Fibroblast of lung (primary cell): ENCODE data around the gene EXOSC6. TPM values are rescaled to one million over a fixed set of nuclear protein-coding genes. Genes with fewer than 3 reads are reported as not detected.
"Not testable (repeated sequence)": the region's sequence is repeated elsewhere in the genome, so short reads cannot be mapped to it uniquely, and the experiment has no call there.

Experiments used
- DNase-seq, 2 donors: peaks; one replicate each; pipeline versions ENCODE4 v3.0.0 to v3.0.0-alpha.2; 2010; ENCODE audit warnings: low read depth in 2 of 2
- H2AFZ ChIP-seq: 2 replicates; pipeline ENCODE4 v1.5.1; 2012; ENCODE audit warnings: low read length, control low read depth, inconsistent platforms
- H3K27ac ChIP-seq: 2 replicates; pipeline ENCODE4 v1.5.1; 2011; ENCODE audit warnings: low read length, control low read depth; ENCODE audit not compliant: insufficient read depth
- H3K27me3 ChIP-seq: 2 replicates; pipeline ENCODE4 v1.5.1; 2011; ENCODE audit warnings: mild to moderate bottlenecking, low read length; ENCODE audit not compliant: control insufficient read depth, insufficient read depth
- H3K36me3 ChIP-seq: 2 replicates; pipeline ENCODE4 v1.5.1; 2011; ENCODE audit warnings: low read length; ENCODE audit not compliant: control insufficient read depth, insufficient read depth
- H3K4me1 ChIP-seq: 2 replicates; pipeline ENCODE4 v1.5.1; 2011; ENCODE audit warnings: low read length; ENCODE audit not compliant: control insufficient read depth, insufficient read depth; ENCODE audit errors: extremely low read depth
- H3K4me2 ChIP-seq: 2 replicates; pipeline ENCODE4 v1.5.1; 2011; ENCODE audit warnings: low read length, control low read depth; ENCODE audit not compliant: insufficient read depth; ENCODE audit errors: extremely low read depth
- H3K4me3 ChIP-seq, 4 experiments: fragments of 200-600 bp in 1 of 4; sonication (generic) in 1 of 4; replicated peaks in 1 of 4; 2 replicates each; pipeline ENCODE4 v1.5.1; 2011 to 2016; ENCODE audit warnings: low read length in 4 of 4, low read depth in 3 of 4, mild to moderate bottlenecking in 3 of 4, control low read depth in 2 of 4, inconsistent platforms in 1 of 4, mixed read lengths in 1 of 4; ENCODE audit not compliant: insufficient read depth in 1 of 4; ENCODE audit errors: control extremely low read depth in 1 of 4
- H3K79me2 ChIP-seq: 2 replicates; pipeline ENCODE4 v1.5.1; 2012; ENCODE audit warnings: mild to moderate bottlenecking, low read length, inconsistent platforms; ENCODE audit not compliant: control insufficient read depth, insufficient read depth
- H3K9ac ChIP-seq: 2 replicates; pipeline ENCODE4 v1.5.1; 2011; ENCODE audit warnings: mild to moderate bottlenecking, low read length, control low read depth; ENCODE audit not compliant: insufficient read depth
- H3K9me3 ChIP-seq: 2 replicates; pipeline ENCODE4 v1.5.1; 2012; ENCODE audit warnings: low read depth, low read length; ENCODE audit not compliant: control insufficient read depth, insufficient read depth
- H4K20me1 ChIP-seq: 2 replicates; pipeline ENCODE4 v1.5.1; 2011; ENCODE audit warnings: low read length; ENCODE audit not compliant: control insufficient read depth, insufficient read depth; ENCODE audit errors: extremely low read depth
- CTCF ChIP-seq, 2 donors: IDR thresholded peaks in 1 of 2; conservative IDR thresholded peaks in 1 of 2; 1 replicate in 1 of 2; 2 replicates in 1 of 2; pipeline ENCODE4 v1.5.1; 2011 to 2012; ENCODE audit warnings: low read length in 2 of 2, control low read depth in 1 of 2, inconsistent platforms in 1 of 2, low read depth in 1 of 2, mild to moderate bottlenecking in 1 of 2
- EZH2 ChIP-seq: IDR thresholded peaks from 2 replicates; pipeline ENCODE4 v1.5.1; 2012; ENCODE audit warnings: low read length, control low read depth, mild to moderate bottlenecking; ENCODE audit errors: missing control alignments
- polyA plus RNA-seq, 2 donors: library from polyadenylated mRNA; depleted of rRNA in 1 of 2; stranded (reverse) in 1 of 2; unstranded in 1 of 2; fragments of >200 nt; gene quantifications; 2 replicates each; pipeline ENCODE4 v1.2.1, GENCODE V29; 2011 to 2012; ENCODE audit warnings: missing spikeins in 1 of 2
- total RNA-seq: library from RNA; depleted of rRNA; stranded (reverse); fragments of >200 nt; gene quantifications from 2 replicates; pipeline ENCODE4 v1.2.1, GENCODE V29; 2014

EXOSC6 gene
- total and polyA plus RNA-seq, 2 donors (not counting 1 experiment from before 2014, with no cell fraction given), result 8.6 to 47.2 TPM

GRCh38 chr16:70290949-70291519 lies 39.3 kb upstream of the EXOSC6 start:
- Histone ChIP-seq H3K9me3 (no peaks in the 10 kb centered on the region), H3K79me2 (peaks cover 21% of the 10 kb centered on the region), H3K4me3 (no peak overlapping the region), H3K4me2 (no peak overlapping the region), H3K4me1 (no peaks in the 10 kb centered on the region), H3K27ac (no peak overlapping the region), H2AFZ (no peak overlapping the region), H3K9ac (no peak overlapping the region), H3K36me3 (peaks cover 1% of the 10 kb centered on the region), H4K20me1 (no peaks in the 10 kb centered on the region), H3K27me3 (no peaks in the 10 kb centered on the region)
- TF ChIP-seq CTCF (conservative IDR thresholded peaks at IDR 0.05 in 1 of 2, IDR thresholded peaks at IDR 0.05 in 1 of 2; ENCODE audit: low read depth in 1 of 2, low read length in 2 of 2) (no peak), EZH2 (no peak)
- DNase-seq, result peak in 1 of 2 donors; percentile 23

- H3K4me3 ChIP-seq, result peak within 1 kb of the TSS; percentile 59 to 84 (median 74)
- peaks cover 35% of the 10 kb centered on the region for H3K79me2 ChIP-seq
- TF ChIP-seq CTCF (conservative IDR thresholded peaks at IDR 0.05 in 1 of 2, IDR thresholded peaks at IDR 0.05 in 1 of 2; ENCODE audit: low read depth in 1 of 2, low read length in 2 of 2), result no peak
- no peak for TF ChIP-seq EZH2
Measured at GRCh38 chr16:70289229-70290094, 37.7 kb upstream of the EXOSC6 start, which contains the start of gene AARS1. Gene AARS1 (minus strand): TSS chr16:70289506. CDS start chr16:70282763, 6,743 bp downstream.

GRCh38 chr16:70287304-70287971 lies 35.7 kb upstream of the EXOSC6 start:
- not testable (repeated sequence) for H3K36me3 ChIP-seq, H4K20me1 ChIP-seq, H3K4me1 ChIP-seq, H3K9me3 ChIP-seq, H3K27me3 ChIP-seq, H3K9ac ChIP-seq, H3K27ac ChIP-seq, H3K4me2 ChIP-seq, DNase-seq, H2AFZ ChIP-seq
- Histone ChIP-seq H3K4me3 (peak overlapping the region in 3 of 4 experiments; percentile 1 to 80 (median 67)), H3K79me2 (peaks cover 40% of the 10 kb centered on the region)

More at GRCh38 chr16:70289229-70290094, 37.7 kb upstream of the EXOSC6 start, which contains the start of gene AARS1:
- no peaks in the 10 kb centered on the region for H3K9me3 ChIP-seq
- H2AFZ ChIP-seq, result peak within 1 kb of the TSS; percentile 88
- peak; percentile 100 for DNase-seq
- peak within 1 kb of the TSS; percentile 97 for H3K9ac ChIP-seq
- H3K4me2 ChIP-seq, result peak within 1 kb of the TSS; percentile 90
- peak within 1 kb of the TSS; percentile 89 for H3K27ac ChIP-seq
- no peaks in the 10 kb centered on the region for H3K4me1 ChIP-seq
- H4K20me1 ChIP-seq, result no peaks in the 10 kb centered on the region
- H3K36me3 ChIP-seq, result peaks cover 6% of the 10 kb centered on the region
- no peaks in the 10 kb centered on the region for H3K27me3 ChIP-seq
